GM19452 (cell line): ENCODE measurements around the gene CELA1.
A peak's percentile ranks its signal among the peaks of the same experiment; 100 is the strongest.

Experiments
- ATAC-seq: cut with Tn5 transposase; IDR thresholded peaks from one replicate; pipeline ENCODE4 v1.9.1; 2021; ENCODE audit not compliant: unreplicated experiment

The CELA1 gene

DNA sequence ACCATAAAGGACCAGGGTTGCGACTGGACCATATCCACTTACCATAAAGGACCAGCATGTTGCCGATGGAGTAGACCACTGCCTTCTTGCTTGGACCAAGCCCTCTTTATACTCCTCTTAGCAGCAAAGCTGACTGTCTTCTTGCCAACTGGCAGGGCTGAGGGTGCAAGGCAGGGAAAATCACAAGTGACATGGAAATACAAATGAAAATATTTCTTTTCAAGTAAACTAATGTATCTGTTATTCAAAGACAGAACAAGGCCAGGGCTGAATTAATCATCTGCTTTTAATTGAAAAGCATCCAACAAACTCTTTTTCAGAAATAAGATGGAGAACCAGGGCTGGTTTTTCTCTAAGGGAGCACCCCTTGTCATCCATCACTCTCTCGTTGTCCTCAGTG lies at the start of gene CELA1:
Gene CELA1 (minus strand): TSS at position 99 of the 400 bp plus-strand sequence. CDS start 41 bp downstream, at position 58.
- ATAC-seq = no peak

DNA sequence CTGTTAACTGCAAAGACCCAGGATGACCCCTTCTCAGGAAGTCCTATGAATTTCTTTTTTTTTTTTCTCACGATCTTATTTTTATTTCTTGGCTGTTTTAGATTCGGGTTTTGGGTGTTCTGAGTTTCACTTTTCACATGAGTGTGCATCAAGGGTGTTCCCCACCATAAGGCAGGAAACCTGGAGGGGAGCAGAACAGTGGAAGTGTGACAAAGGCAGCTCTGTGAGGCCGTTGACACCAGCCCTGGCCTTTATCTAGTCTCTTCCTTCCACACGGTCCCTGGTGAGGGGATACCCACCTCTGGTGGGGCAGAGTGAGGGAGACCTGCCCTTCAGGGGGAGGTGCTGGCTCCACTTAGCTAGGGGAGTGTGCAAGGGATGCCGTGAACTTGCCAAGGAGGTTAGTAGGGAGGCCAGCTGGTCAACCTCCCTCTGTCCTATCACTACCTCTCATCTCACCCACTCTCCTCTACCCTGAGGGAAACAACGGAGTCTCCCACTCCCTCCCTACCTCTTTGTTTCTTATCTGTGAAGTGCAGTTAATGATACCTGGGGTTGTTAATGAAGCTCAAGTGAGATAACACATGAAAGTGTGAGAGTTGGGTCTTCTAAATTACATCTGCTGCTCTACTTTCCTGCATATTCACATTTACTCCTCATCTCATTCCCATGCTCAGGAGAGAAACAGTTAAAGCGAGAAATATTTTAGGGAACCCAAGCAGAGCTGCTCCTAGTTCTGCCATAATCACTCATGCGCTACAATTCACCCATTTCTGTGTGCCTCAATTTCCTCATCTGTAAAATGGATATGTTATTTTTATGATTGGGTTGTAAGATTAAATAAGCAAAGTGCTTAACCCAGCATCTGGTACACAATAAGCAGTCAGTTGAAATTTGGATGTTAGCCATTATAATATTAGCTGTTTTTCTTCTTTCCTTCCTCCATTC lies 49.1 kb upstream of the CELA1 start:
- ATAC-seq = peak; percentile 44

DNA sequence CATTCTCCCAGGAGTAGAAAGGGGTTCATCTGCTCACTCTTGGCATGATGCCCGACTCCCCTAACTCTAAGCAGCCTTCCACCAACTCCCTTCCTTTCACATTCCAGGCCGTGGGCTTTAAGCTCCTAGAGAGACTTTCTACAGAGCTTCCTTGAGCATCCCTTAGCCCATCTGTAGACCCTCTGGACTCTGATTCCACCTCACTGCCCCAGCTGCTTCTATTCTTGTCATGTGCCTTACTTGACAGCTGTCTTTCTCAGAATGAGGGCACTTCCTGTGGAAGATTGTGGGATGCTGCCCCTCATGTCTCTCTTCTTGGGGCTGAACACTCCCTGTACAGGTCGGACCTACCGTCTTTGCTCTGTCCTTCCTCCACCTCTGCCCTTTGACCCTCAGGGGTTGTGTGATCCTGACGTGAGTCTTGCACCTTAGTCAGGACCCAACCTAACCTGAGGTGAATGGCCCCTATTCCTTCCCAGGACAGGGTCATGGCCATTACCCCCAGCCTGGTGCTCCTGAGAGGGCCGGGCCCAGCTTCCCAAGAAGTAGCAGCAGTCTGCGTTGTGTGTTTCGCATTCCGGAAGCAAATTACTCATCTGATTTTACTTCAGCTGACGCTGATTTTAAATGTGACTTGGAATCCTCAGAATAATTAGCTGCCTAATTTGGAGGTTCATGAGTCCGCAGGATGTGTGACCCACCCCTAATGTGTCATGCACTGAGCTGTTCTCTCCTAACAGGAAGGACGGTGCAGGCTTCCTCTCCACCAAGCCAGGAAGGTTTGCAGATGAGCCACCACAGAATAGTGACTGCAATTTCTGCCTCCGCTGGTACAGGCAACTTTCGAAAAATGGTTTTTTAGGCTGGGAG lies 47.4 kb upstream of the CELA1 start:
- ATAC-seq = no peak

DNA sequence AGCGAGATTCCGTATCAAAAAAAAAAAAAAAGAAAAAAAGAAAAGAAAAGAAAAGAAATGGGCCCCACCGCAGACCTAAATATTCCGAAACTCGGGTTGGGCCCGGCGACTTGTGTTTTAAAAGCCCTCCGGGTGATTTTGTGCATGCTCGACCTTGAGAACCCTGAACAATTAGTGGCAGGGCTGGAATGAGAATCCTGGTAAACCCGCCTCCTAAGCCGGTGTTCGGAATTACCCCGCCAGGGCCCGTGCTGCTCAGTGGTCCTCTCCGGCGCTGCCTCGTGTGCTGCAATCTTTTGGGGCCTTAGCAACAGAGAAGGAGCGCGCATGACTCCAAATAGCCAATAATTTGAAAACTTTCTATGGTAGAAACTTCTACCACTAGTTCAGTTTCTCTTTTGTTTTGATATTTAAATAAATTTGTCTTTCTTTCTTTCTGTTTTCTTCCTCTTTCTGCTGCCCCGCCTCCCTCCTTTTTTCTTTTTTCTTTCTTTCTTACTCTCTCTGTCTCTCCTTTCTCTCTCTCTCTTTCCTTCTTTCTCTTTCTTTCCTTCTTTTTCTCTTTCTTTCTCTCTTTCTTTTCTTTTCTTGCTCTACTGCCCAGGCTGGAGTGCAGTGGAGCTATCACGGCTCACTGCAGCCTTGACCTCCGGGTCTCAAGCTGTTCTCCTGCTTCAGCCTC lies 46.2 kb upstream of the CELA1 start:
- peak; percentile 37 for ATAC-seq

DNA sequence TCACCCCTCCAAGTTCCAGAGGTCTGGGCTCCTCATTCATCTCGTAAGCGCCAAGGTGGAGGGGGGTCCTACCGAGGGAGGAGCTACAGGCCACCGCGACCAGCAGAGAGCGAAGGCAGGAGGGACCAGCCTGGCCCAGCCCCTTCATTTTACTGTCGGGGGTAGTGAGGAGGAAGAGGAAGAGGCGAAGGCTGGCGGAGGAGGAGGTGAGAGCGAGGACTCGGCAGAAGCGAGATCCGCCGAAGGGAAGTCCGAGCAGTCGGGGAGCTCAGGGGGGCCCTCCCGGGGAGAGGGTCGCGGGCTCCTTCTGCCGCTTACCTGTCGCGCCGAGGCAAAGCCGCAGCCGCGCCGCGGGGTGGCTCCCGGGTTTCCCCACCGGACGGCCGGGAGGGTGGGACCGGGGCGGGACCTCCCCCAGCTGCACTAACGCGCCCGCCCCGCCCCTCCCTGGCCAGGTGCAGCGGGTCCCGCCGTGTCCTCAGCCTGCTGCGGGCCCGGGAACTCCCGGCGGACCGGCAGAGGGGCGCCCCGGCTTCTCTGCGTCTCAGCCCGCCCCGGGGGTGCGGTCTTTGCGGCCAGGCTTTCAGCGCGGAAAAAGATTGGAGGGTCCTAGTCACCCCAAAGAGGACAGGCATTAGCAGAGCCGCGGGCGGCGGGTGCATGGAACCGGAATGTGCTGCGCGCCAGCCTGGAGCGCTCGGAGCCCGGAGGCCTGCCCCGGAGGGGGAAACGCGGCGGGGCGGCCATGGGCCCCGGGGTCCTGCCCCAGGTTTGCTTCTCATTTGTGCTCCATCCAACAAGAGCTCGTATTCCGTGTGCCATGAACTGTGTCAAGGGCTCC lies 45.0 kb upstream of the CELA1 start, which contains the start of gene GALNT6:
Gene GALNT6 (minus strand): TSS at position 124 of the 841 bp plus-strand sequence. CDS start 11,625 bp downstream, outside the sequence.
- ATAC-seq = no peak

DNA sequence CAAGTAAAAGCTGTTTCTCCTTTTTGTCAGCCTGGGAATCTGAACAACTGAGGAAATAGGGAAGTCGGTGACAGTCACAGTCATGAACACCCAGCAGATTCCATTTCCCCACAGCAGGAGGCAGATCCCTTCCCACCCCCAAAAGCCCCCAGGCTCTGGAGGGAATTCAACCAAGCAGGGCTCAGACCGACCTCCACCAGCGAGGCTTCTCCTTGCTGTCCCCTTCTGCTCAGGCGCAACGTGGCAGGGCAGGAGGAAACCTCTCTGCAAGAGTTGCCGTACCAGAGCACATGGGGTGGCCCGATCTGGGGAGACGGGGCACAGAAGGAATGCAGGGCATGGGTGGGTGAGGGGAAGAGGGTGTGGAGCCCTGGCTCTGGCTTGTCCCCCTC lies 44.4 kb upstream of the CELA1 start:
- ATAC-seq = no peak

DNA sequence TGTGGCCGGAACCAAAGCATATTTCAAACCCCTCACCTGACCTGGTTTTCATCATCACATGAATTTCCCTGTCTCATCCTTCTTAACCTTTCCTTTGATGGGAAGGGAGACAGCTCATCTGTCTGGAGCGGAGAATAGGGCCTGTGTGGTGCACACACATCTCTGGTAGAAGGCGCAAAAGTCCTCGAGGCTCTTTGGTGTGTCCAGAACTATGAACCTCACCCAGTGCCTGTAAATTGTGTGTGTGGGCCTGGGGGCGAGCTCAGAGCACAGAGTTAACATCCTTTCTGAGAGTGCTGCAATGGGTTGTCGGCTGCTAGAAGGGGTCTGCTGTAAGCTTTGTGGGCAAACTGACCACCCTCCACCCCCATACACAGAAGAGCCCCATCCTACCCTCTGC lies 44.0 kb upstream of the CELA1 start:
- no peak for ATAC-seq

DNA sequence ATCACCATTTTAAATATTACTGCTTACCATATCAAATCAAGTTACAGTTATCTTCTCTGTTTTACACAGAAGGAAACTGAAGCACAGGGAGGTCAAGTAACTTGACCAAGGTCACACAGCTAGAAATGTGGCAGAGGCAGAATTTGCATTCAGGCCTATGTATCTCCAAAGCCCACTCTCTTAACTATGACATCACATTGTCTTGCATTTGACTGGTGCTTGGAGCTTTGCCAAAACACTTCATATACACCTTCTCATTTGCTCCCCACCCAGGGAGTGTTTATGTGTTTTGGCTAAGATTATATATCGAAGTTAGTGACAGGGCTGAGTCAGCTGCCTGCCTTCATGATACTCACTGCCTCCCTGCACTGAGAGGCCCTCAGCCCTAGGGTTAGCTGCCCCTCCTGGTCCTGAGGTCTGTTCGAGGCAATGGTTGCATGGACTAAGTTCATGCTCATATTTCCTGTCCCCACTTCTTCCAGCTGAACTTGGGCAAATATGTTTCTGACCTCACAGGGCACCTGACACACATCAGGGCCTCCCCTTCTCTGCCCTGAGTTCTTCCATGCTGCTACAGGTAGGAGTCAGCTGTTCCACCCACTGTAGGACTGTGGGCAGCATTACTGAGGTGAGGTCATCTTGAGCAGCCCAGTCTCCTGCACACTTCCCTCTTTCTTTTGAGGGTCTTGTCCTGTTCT lies 43.0 kb upstream of the CELA1 start:
- ATAC-seq = no peak

DNA sequence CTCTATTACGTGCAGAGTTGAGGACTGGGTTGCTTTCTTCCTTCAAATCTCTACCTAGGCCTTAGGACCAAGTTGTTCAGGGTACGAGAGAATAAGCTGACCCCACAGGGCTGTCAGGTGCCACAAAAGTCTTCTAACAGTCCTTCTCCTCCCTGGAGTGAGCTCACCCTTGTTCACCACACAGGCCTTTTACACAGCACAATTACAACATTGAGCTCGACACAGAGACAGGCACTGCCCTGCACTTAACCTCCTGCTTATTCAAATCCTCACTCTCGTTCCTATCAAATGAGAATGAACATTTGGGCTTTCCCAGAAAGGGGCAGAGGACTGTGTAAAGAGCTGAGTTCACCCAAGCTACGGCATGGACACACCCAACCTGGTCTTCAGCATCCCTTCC lies 42.4 kb upstream of the CELA1 start:
- ATAC-seq = no peak

DNA sequence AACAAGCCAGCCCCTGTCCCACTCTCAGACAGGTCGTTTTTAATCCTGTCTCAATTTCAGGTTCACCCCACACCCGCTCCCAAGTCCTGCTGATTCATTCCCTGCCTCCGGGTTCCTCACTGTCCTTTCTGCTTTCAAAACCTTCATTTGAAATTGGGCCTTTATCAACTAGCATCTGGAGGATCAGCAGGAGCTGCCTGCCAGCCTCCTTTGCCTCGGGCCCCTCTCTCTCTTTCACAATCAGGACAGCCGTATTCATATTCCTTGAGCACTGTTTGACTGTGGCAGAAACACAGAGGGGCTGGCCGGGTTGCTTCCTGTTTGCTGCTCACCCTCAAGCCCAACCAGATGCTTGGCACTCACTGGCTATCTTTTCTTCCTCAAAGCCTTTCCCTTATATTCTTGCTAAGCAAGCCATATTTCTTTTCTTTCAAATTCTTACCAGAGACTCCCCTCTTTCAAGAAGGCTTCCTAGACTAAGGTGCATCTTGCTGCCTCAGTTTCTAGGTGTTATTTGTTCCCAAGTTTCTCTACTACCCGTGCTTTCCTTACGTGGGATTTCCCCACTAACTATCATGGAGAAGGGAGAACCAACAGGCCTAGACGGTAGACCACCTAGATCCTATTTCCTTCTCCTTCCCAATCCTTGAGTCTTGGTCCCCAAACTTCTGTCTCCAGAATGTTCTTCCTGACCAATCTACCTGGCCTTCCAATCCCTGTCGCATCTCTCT lies 41.8 kb upstream of the CELA1 start:
- ATAC-seq = no peak

DNA sequence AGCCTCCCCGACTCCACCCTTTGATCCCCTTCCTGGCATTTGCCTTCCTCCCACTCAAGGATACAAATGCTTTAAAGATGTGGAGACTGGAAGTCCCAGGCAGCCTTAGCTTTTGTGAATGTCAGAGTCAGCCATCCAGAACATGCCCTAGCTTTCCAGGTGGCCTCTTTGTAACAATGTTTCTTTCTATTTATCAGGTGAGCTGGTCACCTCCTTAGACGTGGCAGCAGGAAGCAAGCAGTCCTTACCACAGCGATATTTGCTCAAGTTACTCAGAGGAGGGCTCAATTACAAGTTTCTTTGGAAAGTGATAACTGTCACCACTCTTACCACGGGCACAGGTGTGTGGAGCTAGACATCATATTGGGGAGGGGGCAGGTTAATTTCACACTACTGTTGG lies 39.9 kb upstream of the CELA1 start:
- no peak for ATAC-seq

DNA sequence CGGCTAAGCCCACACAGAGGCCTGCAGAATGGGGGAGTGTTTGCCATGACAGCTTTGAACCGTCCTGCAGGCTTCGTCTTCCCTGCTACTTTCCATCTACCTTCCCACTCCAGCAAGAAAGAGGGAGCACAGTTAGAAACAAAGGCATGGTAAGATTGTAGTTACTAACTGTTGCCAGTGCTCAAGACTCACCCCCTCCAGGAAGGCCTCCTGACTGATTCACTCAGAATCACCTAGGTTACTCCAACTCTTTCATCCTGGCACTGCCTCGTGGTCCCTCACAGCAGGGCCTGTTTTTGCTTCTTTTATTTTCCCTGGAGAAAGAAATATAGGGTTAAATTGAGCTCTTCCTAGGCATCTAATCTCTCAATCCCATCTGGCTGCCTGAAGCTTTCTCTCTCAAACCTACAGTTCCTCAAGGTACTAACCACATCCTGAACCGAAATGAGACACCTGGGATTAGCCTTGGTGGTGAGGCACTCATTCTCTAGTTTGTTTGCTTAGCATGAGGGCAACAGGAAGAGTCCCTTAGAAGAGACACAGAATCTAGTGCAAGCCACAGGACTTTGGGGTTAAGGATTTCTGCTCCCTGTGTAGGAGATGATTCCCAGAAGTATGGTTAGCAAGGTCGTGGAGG lies 36.9 kb upstream of the CELA1 start:
- ATAC-seq = no peak

DNA sequence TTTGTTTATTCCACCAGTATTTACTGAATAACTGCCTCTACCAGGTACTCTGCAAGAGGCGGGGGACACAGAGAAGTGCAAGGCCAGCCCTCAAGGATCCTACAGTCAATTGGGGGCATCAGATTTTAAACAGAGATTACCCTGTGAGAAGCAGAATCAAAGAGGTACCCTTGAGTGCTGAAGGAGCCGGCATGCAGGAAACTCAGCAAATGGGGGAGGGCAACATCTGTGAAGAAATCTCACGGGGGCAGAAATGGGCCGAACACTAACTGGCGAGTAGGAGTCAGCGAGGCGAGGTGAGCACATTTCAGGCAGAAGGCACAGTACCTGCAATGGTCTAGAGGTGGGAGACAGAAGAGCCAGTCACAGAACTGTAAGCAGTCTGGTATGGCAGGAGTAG lies 35.7 kb upstream of the CELA1 start:
- no peak for ATAC-seq

DNA sequence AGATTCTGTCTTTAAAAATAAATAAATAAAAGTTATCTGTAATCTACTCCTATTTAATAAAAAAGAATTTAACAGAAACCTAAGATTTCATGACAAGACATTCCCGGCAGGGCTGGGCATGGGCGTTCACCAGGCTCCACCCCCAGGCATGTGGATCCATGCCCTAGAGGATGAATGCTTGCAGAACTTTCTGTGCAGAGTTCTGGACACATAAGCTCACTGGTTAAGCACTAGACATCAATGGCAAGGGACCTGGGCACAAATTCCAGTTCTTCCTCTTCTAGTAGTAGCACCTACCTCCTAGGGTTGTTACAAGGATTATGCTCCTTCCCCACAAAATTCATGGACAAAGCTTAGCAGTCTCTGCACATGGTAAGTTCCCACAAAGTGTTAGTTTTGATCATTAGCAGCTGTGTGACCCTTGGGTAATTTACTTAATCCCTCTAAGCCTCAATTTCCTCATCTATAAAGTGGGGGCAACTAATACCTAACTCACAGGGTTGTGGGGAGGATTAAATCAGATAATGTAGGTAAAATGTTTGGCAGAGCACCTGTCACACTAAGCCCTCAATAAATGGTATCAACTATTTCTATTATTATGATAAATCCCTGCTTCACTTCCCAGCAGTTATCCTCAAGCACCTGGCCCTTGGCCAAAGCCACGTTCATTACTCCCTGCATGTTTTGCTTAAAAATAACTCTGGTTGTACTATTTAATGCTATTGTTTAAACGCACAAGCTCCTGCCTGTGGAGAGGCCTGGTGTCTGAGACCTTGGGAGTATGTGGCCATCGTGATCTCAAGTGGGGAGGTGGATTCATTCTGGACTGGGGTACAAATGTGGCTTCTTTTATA lies 35.0 kb upstream of the CELA1 start:
- no peak for ATAC-seq

DNA sequence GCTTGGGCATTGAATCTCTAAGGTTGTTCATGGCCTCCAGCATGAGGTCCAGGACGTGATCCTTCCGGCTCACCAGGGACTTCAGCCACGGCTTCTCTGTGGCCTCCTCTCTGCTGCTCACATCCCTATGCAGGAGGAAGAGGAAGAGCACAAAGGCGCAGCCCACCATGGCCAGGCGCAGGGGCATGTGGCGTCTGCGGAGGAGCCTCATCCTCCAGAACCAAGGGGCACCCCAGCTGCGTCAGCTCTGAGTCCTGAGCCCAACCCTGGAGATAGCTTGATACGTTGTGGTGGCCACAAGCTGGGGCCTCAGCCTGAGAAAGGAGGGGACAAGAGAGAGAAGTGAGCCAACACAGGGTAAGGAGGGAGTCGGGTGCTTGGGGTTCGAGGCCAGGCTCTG lies 33.1 kb upstream of the CELA1 start:
- no peak for ATAC-seq

DNA sequence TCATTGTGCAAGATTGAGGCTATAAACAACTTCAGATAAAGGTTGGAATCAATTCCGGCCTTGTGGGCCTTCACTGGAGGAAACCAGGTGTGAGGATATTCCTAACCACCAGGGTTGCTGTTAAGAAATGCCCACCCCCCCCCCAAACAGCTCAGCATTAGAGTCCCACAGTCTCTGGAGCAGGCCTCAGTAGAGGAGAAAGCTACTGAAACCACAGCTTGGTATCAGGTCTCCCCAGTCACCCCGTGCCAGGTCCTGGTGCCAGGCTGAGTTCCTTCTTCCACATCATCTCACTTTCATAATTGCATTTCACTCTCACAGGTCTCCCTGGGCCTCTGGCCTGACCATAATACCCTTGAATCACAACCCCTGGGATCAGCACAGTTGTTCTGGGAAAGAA lies 32.3 kb upstream of the CELA1 start:
- ATAC-seq = no peak

DNA sequence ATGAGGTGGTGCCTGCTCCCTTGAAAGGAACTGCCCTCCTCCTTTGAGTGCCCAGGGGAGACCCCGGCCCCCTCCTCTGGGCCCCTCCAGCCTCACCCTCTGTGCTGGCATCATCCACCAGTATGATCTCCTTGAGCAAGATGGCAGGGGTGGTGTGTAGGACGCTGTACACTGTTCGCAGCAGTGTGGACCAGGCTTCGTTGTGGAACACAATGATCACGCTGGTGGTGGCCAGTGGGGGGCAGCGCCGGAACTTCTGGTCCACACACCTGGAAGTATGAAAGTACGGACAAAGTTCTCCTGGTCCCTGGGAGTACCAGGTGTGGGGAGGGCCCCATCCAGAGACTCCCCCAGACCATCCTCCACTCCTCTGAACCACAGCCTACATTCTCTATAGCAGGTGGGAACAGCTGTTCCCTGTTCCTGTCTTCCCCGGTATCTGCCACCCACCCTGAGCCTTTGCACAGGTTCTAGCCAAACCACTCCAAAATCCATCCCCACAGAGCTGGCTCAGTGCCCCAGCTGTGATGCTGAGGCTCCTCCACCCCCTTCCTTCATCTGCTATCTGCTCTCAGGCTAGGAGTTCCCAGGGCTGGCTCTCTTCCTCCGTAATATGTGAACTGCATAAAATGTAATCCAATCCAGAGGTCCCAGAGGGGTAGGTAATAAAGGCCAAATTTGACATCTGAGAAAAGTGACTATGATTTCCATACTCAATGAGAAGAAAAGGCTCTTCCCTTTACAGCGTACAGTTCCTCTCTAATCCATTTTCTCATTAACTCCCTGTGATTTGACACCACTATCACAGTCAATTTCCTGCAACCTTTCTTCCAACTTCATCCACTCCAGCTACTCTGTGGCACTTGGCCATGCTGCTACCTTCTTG lies 30.9 kb upstream of the CELA1 start:
- no peak for ATAC-seq
